ENCODE data around the gene CREB5.

DNA sequence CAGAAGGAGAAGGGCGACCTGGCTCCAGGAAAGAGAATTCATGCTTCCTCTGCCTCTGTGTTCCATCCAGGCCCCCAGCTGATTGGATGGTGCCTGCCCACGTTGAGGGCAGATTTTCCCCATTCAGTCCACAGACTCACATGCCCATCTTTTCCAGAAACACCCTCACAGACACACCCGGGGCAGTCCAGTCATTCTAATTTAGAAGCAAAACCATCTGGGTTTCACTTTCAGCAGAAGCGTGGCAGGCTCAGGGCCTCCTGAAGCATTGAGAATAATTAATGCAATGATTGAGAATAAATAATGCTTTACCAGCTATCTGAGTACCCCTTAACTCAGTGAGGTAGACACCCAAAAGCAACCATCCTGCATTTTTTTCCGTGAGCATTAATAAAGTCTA is 30.2 kb upstream of the CREB5 start:
- TF ChIP-seq TAF1 (IDR thresholded peaks at IDR 0.05; ENCODE audit: borderline replicate concordance, insufficient read depth, low read length) (no peak), SIN3A (IDR thresholded peaks at IDR 0.05; ENCODE audit: borderline replicate concordance, insufficient read depth, low read length) (no peak)
